GM23338 (cell line): ENCODE data around the gene ELL3. TPM values are rescaled to one million over a fixed set of nuclear protein-coding genes. Genes with fewer than 3 reads are reported as not detected.

Experiments used
- ATAC-seq: fragments of 200-7000 bp; cut with Tn5 transposase; 3 replicates; pipeline ENCODE4 v1.9.1; 2020
- DNase-seq: peaks from one replicate; pipeline ENCODE4 v3.0.0-alpha.2; 2015; ENCODE audit warnings: low spot score
- H2AFZ ChIP-seq: fragments of 200-600 bp; sonication (generic); 2 replicates; pipeline ENCODE4 v1.8.0; 2016; ENCODE audit warnings: antibody characterized with exemption, mild to moderate bottlenecking, moderate library complexity
- H3F3A ChIP-seq: fragments of 200-600 bp; sonication (generic); replicated peaks from 2 replicates; pipeline ENCODE4 v1.8.0; 2017; ENCODE audit warnings: antibody characterized with exemption, mixed run types, low read depth
- H3K27ac ChIP-seq: fragments of 200-600 bp; sonication (generic); 2 replicates; pipeline ENCODE4 v1.6.1; 2016; ENCODE audit warnings: low read depth
- H3K27me3 ChIP-seq: fragments of 200-600 bp; sonication (generic); 2 replicates; pipeline ENCODE4 v1.8.0; 2016; ENCODE audit warnings: mild to moderate bottlenecking, mixed run types, moderate library complexity; ENCODE audit not compliant: insufficient read depth
- H3K36me3 ChIP-seq: fragments of 200-600 bp; sonication (generic); 2 replicates; pipeline ENCODE4 v1.8.0; 2016; ENCODE audit warnings: mild to moderate bottlenecking; ENCODE audit not compliant: insufficient read depth
- H3K4me1 ChIP-seq: fragments of 200-600 bp; sonication (generic); 2 replicates; pipeline ENCODE4 v1.8.0; 2016; ENCODE audit warnings: mild to moderate bottlenecking, moderate library complexity; ENCODE audit not compliant: insufficient read depth
- H3K4me2 ChIP-seq: fragments of 200-600 bp; sonication (generic); 2 replicates; pipeline ENCODE4 v1.7.1; 2017; ENCODE audit warnings: mixed run types
- H3K4me3 ChIP-seq: fragments of 200-600 bp; sonication (generic); 2 replicates; pipeline ENCODE4 v1.6.1; 2016; ENCODE audit warnings: mixed run types
- H3K79me2 ChIP-seq: fragments of 200-600 bp; sonication (generic); replicated peaks from 2 replicates; pipeline ENCODE4 v1.8.0; 2017; ENCODE audit warnings: mild to moderate bottlenecking; ENCODE audit not compliant: insufficient read depth
- H3K9me2 ChIP-seq: fragments of 200-600 bp; sonication (generic); 2 replicates; pipeline ENCODE4 v1.8.0; 2017; ENCODE audit not compliant: insufficient read depth
- H4K20me1 ChIP-seq: fragments of 200-600 bp; sonication (generic); replicated peaks from 2 replicates; pipeline ENCODE4 v1.8.0; 2017; ENCODE audit warnings: mild to moderate bottlenecking; ENCODE audit not compliant: insufficient read depth
- H3K27ac Mint-ChIP-seq: 2 replicates; pipeline ENCODE4 v1.8.0; 2020; ENCODE audit warnings: inconsistent platforms, mild to moderate bottlenecking, moderate library complexity, mixed read lengths
- H3K27me3 Mint-ChIP-seq: 3 replicates; pipeline ENCODE4 v1.8.0; 2022; ENCODE audit warnings: low read depth, mild to moderate bottlenecking, moderate library complexity, mixed read lengths, inconsistent platforms; ENCODE audit not compliant: insufficient read depth, poor library complexity
- H3K36me3 Mint-ChIP-seq: 3 replicates; pipeline ENCODE4 v1.8.0; 2021; ENCODE audit warnings: low read depth, mild to moderate bottlenecking, inconsistent platforms, moderate library complexity, mixed read lengths
- H3K4me1 Mint-ChIP-seq: 3 replicates; pipeline ENCODE4 v1.8.0; 2020; ENCODE audit warnings: mild to moderate bottlenecking, inconsistent platforms, mixed read lengths
- H3K4me3 Mint-ChIP-seq: 3 replicates; pipeline ENCODE4 v1.8.0; 2021; ENCODE audit warnings: moderate library complexity, mild to moderate bottlenecking, inconsistent platforms, mixed read lengths
- H3K9me3 Mint-ChIP-seq: 3 replicates; pipeline ENCODE4 v1.8.0; 2020; ENCODE audit warnings: moderate library complexity, mild to moderate bottlenecking, inconsistent platforms, mixed read lengths
- CREB1 ChIP-seq: fragments of 250-450 bp; sonication (Bioruptor Pico); IDR thresholded peaks from 2 replicates; pipeline ENCODE4 v1.5.0; 2020; ENCODE audit warnings: low read depth, mild to moderate bottlenecking, moderate library complexity
- EZH2 ChIP-seq: fragments of 200-600 bp; sonication (generic); IDR thresholded peaks from one replicate; pipeline ENCODE4 v1.8.0; 2017; ENCODE audit warnings: antibody characterized with exemption, mild to moderate bottlenecking, low read depth; ENCODE audit not compliant: unreplicated experiment
- EZH2phosphoT487 ChIP-seq: fragments of 200-600 bp; sonication (generic); IDR thresholded peaks from one replicate; pipeline ENCODE4 v1.8.1; 2018; ENCODE audit warnings: antibody characterized with exemption; ENCODE audit not compliant: unreplicated experiment
- JUNB ChIP-seq: IDR thresholded peaks from one replicate; pipeline ENCODE4 v1.6.1; 2016; ENCODE audit warnings: antibody characterized with exemption; ENCODE audit not compliant: unreplicated experiment
- NANOG ChIP-seq: IDR thresholded peaks from 2 replicates; pipeline ENCODE4 v1.6.1; 2016; ENCODE audit warnings: antibody characterized with exemption, borderline replicate concordance
- POLR2AphosphoS5 ChIP-seq: IDR thresholded peaks from 2 replicates; pipeline ENCODE4 v1.6.1; 2016; ENCODE audit warnings: antibody characterized with exemption, low read depth
- STAT1 ChIP-seq: IDR thresholded peaks from one replicate; pipeline ENCODE4 v1.6.1; 2016; ENCODE audit warnings: antibody characterized with exemption; ENCODE audit not compliant: unreplicated experiment
- ZNF114 ChIP-seq: fragments of 250-450 bp; sonication (Bioruptor Pico); IDR thresholded peaks from 2 replicates; pipeline ENCODE4 v1.5.0; 2020; ENCODE audit warnings: mild to moderate bottlenecking, moderate library complexity
- ZNF331 ChIP-seq: fragments of 250-450 bp; sonication (Bioruptor Pico); IDR thresholded peaks from 2 replicates; pipeline ENCODE4 v1.5.0; 2020; ENCODE audit warnings: low read depth, mild to moderate bottlenecking, moderate library complexity
- polyA plus RNA-seq: library from polyadenylated mRNA; unstranded; fragments of >200 nt; fragmentation: Nextera tagmentation; extraction: Ambion mirVana; gene quantifications from 2 replicates; pipeline ENCODE4 v1.2.1, GENCODE V29; 2016
- total RNA-seq: library from RNA; depleted of rRNA; stranded (reverse); fragments of >200 nt; shearing (Covaris generic); gene quantifications from 2 replicates; pipeline ENCODE4 v1.2.3, GENCODE V29; 2014
- TF ChIP-seq, protein P1 (sequence below): IDR thresholded peaks from one replicate; pipeline ENCODE4 v1.6.1; 2018; ENCODE audit warnings: antibody characterized with exemption; ENCODE audit not compliant: unreplicated experiment
- TF ChIP-seq, protein P2 (sequence below), 2 experiments: fragments of 200-600 bp in 1 of 2; sonication (generic) in 1 of 2; conservative IDR thresholded peaks; 2 replicates each; pipeline versions ENCODE4 v1.5.1 to v1.6.1; 2016 to 2017; ENCODE audit warnings: antibody characterized with exemption in 2 of 2, low read depth in 2 of 2, mild to moderate bottlenecking in 2 of 2, moderate library complexity in 1 of 2
- TF ChIP-seq, protein P3 (sequence below): IDR thresholded peaks from 2 replicates; pipeline ENCODE4 v1.6.1; 2016; ENCODE audit warnings: antibody characterized with exemption
- TF ChIP-seq, protein P4 (sequence below): fragments of 250-450 bp; sonication (Bioruptor Pico); IDR thresholded peaks from 2 replicates; pipeline ENCODE4 v1.5.0; 2020; ENCODE audit warnings: mild to moderate bottlenecking, moderate library complexity

ELL3 gene
- total and polyA plus RNA-seq, 2 experiments from 2014 or later: 13.6 to 14.2 TPM

DNA sequence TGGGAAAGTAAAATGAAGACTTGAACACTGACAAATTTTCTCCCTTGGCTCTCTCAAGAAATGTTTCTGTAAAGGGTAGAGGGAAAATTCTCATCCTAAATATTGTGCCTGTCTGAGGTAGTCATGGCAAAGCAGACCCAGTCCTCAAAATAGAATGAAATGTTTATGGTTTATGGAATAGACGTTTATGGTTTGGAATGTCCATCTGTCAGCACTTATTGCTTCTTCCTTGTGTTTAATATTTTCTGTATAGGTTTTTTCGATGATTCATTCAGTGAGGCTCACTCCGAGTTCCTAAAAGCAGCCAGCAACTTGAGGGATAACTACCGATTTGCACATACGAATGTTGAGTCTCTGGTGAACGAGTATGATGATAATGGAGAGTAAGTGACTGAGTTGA lies 13.9 kb downstream of the ELL3 start:
- Mint-ChIP-seq H3K27ac (no peak overlapping the region), H3K36me3 (peaks cover 89% of the 10 kb centered on the region), H3K4me3 (no peak overlapping the region), H3K4me1 (no peaks in the 10 kb centered on the region), H3K9me3 (no peaks in the 10 kb centered on the region), H3K27me3 (no peaks in the 10 kb centered on the region)
- TF ChIP-seq, protein P1, sequence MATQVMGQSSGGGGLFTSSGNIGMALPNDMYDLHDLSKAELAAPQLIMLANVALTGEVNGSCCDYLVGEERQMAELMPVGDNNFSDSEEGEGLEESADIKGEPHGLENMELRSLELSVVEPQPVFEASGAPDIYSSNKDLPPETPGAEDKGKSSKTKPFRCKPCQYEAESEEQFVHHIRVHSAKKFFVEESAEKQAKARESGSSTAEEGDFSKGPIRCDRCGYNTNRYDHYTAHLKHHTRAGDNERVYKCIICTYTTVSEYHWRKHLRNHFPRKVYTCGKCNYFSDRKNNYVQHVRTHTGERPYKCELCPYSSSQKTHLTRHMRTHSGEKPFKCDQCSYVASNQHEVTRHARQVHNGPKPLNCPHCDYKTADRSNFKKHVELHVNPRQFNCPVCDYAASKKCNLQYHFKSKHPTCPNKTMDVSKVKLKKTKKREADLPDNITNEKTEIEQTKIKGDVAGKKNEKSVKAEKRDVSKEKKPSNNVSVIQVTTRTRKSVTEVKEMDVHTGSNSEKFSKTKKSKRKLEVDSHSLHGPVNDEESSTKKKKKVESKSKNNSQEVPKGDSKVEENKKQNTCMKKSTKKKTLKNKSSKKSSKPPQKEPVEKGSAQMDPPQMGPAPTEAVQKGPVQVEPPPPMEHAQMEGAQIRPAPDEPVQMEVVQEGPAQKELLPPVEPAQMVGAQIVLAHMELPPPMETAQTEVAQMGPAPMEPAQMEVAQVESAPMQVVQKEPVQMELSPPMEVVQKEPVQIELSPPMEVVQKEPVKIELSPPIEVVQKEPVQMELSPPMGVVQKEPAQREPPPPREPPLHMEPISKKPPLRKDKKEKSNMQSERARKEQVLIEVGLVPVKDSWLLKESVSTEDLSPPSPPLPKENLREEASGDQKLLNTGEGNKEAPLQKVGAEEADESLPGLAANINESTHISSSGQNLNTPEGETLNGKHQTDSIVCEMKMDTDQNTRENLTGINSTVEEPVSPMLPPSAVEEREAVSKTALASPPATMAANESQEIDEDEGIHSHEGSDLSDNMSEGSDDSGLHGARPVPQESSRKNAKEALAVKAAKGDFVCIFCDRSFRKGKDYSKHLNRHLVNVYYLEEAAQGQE: no peak
- TF ChIP-seq EZH2 (no peak), STAT1 (no peak), CREB1 (CRISPR knock-in tag) (no peak), EZH2phosphoT487 (no peak), JUNB (no peak), ZNF114 (CRISPR knock-in tag) (no peak), POLR2AphosphoS5 (no peak), ZNF331 (CRISPR knock-in tag) (no peak), NANOG (no peak)
- TF ChIP-seq, protein P2, sequence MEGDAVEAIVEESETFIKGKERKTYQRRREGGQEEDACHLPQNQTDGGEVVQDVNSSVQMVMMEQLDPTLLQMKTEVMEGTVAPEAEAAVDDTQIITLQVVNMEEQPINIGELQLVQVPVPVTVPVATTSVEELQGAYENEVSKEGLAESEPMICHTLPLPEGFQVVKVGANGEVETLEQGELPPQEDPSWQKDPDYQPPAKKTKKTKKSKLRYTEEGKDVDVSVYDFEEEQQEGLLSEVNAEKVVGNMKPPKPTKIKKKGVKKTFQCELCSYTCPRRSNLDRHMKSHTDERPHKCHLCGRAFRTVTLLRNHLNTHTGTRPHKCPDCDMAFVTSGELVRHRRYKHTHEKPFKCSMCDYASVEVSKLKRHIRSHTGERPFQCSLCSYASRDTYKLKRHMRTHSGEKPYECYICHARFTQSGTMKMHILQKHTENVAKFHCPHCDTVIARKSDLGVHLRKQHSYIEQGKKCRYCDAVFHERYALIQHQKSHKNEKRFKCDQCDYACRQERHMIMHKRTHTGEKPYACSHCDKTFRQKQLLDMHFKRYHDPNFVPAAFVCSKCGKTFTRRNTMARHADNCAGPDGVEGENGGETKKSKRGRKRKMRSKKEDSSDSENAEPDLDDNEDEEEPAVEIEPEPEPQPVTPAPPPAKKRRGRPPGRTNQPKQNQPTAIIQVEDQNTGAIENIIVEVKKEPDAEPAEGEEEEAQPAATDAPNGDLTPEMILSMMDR (conservative IDR thresholded peaks at IDR 0.05; ENCODE audit: low read depth in 2 of 2): no peak
- TF ChIP-seq, protein P3, sequence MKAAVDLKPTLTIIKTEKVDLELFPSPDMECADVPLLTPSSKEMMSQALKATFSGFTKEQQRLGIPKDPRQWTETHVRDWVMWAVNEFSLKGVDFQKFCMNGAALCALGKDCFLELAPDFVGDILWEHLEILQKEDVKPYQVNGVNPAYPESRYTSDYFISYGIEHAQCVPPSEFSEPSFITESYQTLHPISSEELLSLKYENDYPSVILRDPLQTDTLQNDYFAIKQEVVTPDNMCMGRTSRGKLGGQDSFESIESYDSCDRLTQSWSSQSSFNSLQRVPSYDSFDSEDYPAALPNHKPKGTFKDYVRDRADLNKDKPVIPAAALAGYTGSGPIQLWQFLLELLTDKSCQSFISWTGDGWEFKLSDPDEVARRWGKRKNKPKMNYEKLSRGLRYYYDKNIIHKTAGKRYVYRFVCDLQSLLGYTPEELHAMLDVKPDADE: no peak
- TF ChIP-seq, protein P4, sequence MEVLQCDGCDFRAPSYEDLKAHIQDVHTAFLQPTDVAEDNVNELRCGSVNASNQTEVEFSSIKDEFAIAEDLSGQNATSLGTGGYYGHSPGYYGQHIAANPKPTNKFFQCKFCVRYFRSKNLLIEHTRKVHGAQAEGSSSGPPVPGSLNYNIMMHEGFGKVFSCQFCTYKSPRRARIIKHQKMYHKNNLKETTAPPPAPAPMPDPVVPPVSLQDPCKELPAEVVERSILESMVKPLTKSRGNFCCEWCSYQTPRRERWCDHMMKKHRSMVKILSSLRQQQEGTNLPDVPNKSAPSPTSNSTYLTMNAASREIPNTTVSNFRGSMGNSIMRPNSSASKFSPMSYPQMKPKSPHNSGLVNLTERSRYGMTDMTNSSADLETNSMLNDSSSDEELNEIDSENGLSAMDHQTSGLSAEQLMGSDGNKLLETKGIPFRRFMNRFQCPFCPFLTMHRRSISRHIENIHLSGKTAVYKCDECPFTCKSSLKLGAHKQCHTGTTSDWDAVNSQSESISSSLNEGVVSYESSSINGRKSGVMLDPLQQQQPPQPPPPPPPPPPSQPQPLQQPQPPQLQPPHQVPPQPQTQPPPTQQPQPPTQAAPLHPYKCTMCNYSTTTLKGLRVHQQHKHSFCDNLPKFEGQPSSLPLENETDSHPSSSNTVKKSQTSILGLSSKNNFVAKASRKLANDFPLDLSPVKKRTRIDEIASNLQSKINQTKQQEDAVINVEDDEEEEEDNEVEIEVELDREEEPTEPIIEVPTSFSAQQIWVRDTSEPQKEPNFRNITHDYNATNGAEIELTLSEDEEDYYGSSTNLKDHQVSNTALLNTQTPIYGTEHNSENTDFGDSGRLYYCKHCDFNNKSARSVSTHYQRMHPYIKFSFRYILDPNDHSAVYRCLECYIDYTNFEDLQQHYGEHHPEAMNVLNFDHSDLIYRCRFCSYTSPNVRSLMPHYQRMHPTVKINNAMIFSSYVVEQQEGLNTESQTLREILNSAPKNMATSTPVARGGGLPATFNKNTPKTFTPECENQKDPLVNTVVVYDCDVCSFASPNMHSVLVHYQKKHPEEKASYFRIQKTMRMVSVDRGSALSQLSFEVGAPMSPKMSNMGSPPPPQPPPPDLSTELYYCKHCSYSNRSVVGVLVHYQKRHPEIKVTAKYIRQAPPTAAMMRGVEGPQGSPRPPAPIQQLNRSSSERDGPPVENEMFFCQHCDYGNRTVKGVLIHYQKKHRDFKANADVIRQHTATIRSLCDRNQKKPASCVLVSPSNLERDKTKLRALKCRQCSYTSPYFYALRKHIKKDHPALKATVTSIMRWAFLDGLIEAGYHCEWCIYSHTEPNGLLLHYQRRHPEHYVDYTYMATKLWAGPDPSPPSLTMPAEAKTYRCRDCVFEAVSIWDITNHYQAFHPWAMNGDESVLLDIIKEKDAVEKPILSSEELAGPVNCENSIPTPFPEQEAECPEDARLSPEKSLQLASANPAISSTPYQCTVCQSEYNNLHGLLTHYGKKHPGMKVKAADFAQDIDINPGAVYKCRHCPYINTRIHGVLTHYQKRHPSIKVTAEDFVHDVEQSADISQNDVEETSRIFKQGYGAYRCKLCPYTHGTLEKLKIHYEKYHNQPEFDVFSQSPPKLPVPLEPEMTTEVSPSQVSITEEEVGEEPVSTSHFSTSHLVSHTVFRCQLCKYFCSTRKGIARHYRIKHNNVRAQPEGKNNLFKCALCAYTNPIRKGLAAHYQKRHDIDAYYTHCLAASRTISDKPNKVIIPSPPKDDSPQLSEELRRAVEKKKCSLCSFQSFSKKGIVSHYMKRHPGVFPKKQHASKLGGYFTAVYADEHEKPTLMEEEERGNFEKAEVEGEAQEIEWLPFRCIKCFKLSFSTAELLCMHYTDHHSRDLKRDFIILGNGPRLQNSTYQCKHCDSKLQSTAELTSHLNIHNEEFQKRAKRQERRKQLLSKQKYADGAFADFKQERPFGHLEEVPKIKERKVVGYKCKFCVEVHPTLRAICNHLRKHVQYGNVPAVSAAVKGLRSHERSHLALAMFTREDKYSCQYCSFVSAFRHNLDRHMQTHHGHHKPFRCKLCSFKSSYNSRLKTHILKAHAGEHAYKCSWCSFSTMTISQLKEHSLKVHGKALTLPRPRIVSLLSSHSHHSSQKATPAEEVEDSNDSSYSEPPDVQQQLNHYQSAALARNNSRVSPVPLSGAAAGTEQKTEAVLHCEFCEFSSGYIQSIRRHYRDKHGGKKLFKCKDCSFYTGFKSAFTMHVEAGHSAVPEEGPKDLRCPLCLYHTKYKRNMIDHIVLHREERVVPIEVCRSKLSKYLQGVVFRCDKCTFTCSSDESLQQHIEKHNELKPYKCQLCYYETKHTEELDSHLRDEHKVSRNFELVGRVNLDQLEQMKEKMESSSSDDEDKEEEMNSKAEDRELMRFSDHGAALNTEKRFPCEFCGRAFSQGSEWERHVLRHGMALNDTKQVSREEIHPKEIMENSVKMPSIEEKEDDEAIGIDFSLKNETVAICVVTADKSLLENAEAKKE (CRISPR knock-in tag): no peak
- no peaks in the 10 kb centered on the region for H3K4me1 ChIP-seq
- no peaks in the 10 kb centered on the region for H3K9me2 ChIP-seq
- peaks cover 38% of the 10 kb centered on the region for H4K20me1 ChIP-seq
- ATAC-seq (no peak), DNase-seq (no peak)
- no peak overlapping the region for H3K4me2 ChIP-seq
- H3K36me3 ChIP-seq: peaks cover 89% of the 10 kb centered on the region
- no peak overlapping the region for H2AFZ ChIP-seq
- H3K27me3 ChIP-seq: no peaks in the 10 kb centered on the region
- H3K27ac ChIP-seq: peak overlapping the region; percentile 42; the same call in 1 of the 2 replicates
- peaks cover 26% of the 10 kb centered on the region; the same call in 1 of the 2 replicates for H3F3A ChIP-seq
- peaks cover 15% of the 10 kb centered on the region; the same call in 1 of the 2 replicates for H3K79me2 ChIP-seq
- H3K4me3 ChIP-seq: no peak overlapping the region
